ENCODE measurements around the gene TNFSF9.

DNA sequence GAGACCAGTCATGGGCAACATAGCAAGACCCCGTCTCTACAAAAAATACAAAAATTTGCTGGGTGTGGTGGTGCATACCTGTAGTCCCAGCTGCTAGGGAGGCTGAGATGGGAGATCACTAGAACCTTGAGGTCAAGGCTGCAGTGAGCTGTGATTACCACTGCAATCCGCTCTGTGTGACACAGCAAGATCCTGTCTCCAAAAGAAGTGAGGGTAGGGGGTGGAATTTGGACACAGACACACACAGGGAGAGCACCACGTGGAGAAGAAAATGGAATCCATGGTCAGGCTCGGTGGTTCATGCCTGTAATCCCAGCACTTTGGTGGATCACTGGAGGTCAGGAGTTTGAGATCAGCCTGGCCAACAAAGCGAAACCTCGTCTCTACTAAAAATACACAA lies 8.7 kb downstream of the TNFSF9 start:
- TF ChIP-seq CTCF (IDR thresholded peaks at IDR 0.05) (no peak), EZH2 (IDR thresholded peaks at IDR 0.05) (no peak)
